Stimulated activated CD8-positive, alpha-beta memory T cell treated with anti-CD3 and anti-CD28 coated beads, Interleukin-4, amount 100 ng/mL, for 48 hours (primary cell): Measurements from ENCODE around the gene PALM2AKAP2.

Experiments used
- DNase-seq: peaks from one replicate; pipeline ENCODE4 v3.0.0-alpha.2; 2020

The PALM2AKAP2 gene

GRCh38 chr9:109779711-109780452, at the start of gene PALM2AKAP2:
Gene PALM2AKAP2 (plus strand): TSS chr9:109780198. CDS start chr9:109780489, 291 bp downstream.
- no peak for DNase-seq

GRCh38 chr9:109730228-109730627, 49.8 kb upstream of the PALM2AKAP2 start:
- DNase-seq: no peak

GRCh38 chr9:109733690-109734089, 46.3 kb upstream of the PALM2AKAP2 start:
- DNase-seq: no peak

- no peak for DNase-seq
Observed at GRCh38 chr9:109734814-109735213, 45.2 kb upstream of the PALM2AKAP2 start.

- DNase-seq: no peak
Observed at GRCh38 chr9:109735801-109736200, 44.2 kb upstream of the PALM2AKAP2 start.

GRCh38 chr9:109737295-109737694, 42.7 kb upstream of the PALM2AKAP2 start:
- no peak for DNase-seq

GRCh38 chr9:109739760-109740159, 40.2 kb upstream of the PALM2AKAP2 start:
- DNase-seq: no peak

GRCh38 chr9:109742776-109743348, 37.1 kb upstream of the PALM2AKAP2 start:
- DNase-seq: no peak

- no peak for DNase-seq
Observed at GRCh38 chr9:109743696-109744095, 36.3 kb upstream of the PALM2AKAP2 start.

- no peak for DNase-seq
Observed at GRCh38 chr9:109745335-109746283, 34.4 kb upstream of the PALM2AKAP2 start.

- DNase-seq: no peak
Observed at GRCh38 chr9:109751253-109751652, 28.7 kb upstream of the PALM2AKAP2 start.

- DNase-seq: no peak
Observed at GRCh38 chr9:109753308-109753707, 26.7 kb upstream of the PALM2AKAP2 start.

GRCh38 chr9:109755040-109755439, 25.0 kb upstream of the PALM2AKAP2 start:
- DNase-seq: no peak

GRCh38 chr9:109759589-109759988, 20.4 kb upstream of the PALM2AKAP2 start:
- DNase-seq: no peak

GRCh38 chr9:109765278-109765677, 14.7 kb upstream of the PALM2AKAP2 start:
- no peak for DNase-seq

GRCh38 chr9:109765830-109766229, 14.2 kb upstream of the PALM2AKAP2 start:
- DNase-seq: no peak

GRCh38 chr9:109766351-109766750, 13.6 kb upstream of the PALM2AKAP2 start:
- DNase-seq: no peak

GRCh38 chr9:109767404-109767803, 12.6 kb upstream of the PALM2AKAP2 start:
- DNase-seq: no peak

- no peak for DNase-seq
Observed at GRCh38 chr9:109767814-109768213, 12.2 kb upstream of the PALM2AKAP2 start.

- DNase-seq: no peak
Observed at GRCh38 chr9:109769250-109769649, 10.7 kb upstream of the PALM2AKAP2 start.

GRCh38 chr9:109770101-109770500, 9.9 kb upstream of the PALM2AKAP2 start:
- no peak for DNase-seq

GRCh38 chr9:109771087-109771486, 8.9 kb upstream of the PALM2AKAP2 start:
- no peak for DNase-seq

GRCh38 chr9:109771796-109772531, 8.0 kb upstream of the PALM2AKAP2 start:
- no peak for DNase-seq
